H1 (cell line): ENCODE measurements around the gene PDRG1. TPM values are rescaled to one million over a fixed set of nuclear protein-coding genes. Genes with fewer than 3 reads are reported as not detected.

Experiments
- CBX5 ChIP-seq: fragments of 300-800, 300-1000 bp; sonication (generic); IDR thresholded peaks from 2 replicates; pipeline ENCODE4 v1.7.1; 2016; ENCODE audit warnings: antibody characterized with exemption, low read length, low read depth
- GTF2F1 ChIP-seq: IDR thresholded peaks from 2 replicates; pipeline ENCODE4 v1.6.1; 2012; ENCODE audit warnings: low read depth, low read length, improper control_type of control experiment, borderline replicate concordance
- SIN3A ChIP-seq, 2 experiments: IDR thresholded peaks in 1 of 2; conservative IDR thresholded peaks in 1 of 2; 2 replicates each; pipeline ENCODE4 v1.6.1; 2011 to 2012; ENCODE audit warnings: low read length in 2 of 2, improper control_type of control experiment in 1 of 2, low read depth in 1 of 2, mild to moderate bottlenecking in 1 of 2
- polyA plus RNA-seq, 7 experiments: library from polyadenylated mRNA; depleted of rRNA in 3 of 7; stranded (reverse) in 5 of 7; unstranded in 2 of 7; fragments of >200 nt in 5 of 7; fragments of 200-250 nt in 2 of 7; gene quantifications; 1 replicate in 5 of 7; 2 replicates in 1 of 7; 4 replicates in 1 of 7; pipeline versions ENCODE4 v1.2.1 to v1.2.3, GENCODE V29; 2011 to 2013; ENCODE audit warnings: missing spikeins in 2 of 7, mixed read lengths in 2 of 7
- total RNA-seq: library from RNA; stranded (reverse); fragmentation: NEBNext Ultra II Directional; extraction: Animal tissue kit (Norgen Biotek cat#: 25700); gene quantifications from 2 replicates; pipeline ENCODE4 v1.2.1, GENCODE V29; 2021

PDRG1 gene
- total and polyA plus RNA-seq, 2 of the 8 experiments (the other 6 are each of a cell fraction or from before 2014, with no cell fraction given) = 14.2 to 20.8 TPM

- TF ChIP-seq SIN3A (conservative IDR thresholded peaks at IDR 0.05 in 1 of 2, IDR thresholded peaks at IDR 0.05 in 1 of 2; ENCODE audit: low read depth in 1 of 2, low read length in 2 of 2) = no peak
- TF ChIP-seq GTF2F1 = no peak
- no peak for TF ChIP-seq CBX5
These were observed 25.2 kb upstream of the PDRG1 start (continued) for GRCh38 chr20:31977080-31977479.
